Vagina (tissue), 2 donors: Measurements from ENCODE around the gene TBX4. TPM values are rescaled to one million over a fixed set of nuclear protein-coding genes. Genes with fewer than 3 reads are reported as not detected.

Experiments used
- DNase-seq, 2 donors: peaks; one replicate each; pipeline ENCODE4 v3.0.0-alpha.2; 2017; ENCODE audit errors: extremely low spot score in 2 of 2
- H3K27ac ChIP-seq: fragments of 200-600 bp; sonication (generic); one replicate; pipeline ENCODE4 v1.5.1; 2019
- H3K27me3 ChIP-seq: fragments of 200-600 bp; sonication (generic); one replicate; pipeline ENCODE4 v1.5.1; 2019
- H3K36me3 ChIP-seq, 2 donors: fragments of 200-600 bp; sonication (generic); one replicate each; pipeline ENCODE4 v1.5.1; 2017 to 2019
- H3K4me1 ChIP-seq: fragments of 200-600 bp; sonication (generic); one replicate; pipeline ENCODE4 v1.5.1; 2019
- H3K4me3 ChIP-seq, 2 donors: fragments of 200-600 bp; sonication (generic); 1 replicate in 1 of 2; 2 replicates in 1 of 2; pipeline ENCODE4 v1.5.1; 2016 to 2019
- H3K9me3 ChIP-seq: fragments of 200-600 bp; sonication (generic); one replicate; pipeline ENCODE4 v1.5.1; 2019
- POLR2A ChIP-seq, 2 donors: fragments of 450-650 bp; IDR thresholded peaks; one replicate each; pipeline ENCODE4 v1.6.1; 2017; ENCODE audit warnings: antibody characterized with exemption in 2 of 2, mild to moderate bottlenecking in 2 of 2, moderate library complexity in 2 of 2
- POLR2AphosphoS5 ChIP-seq, 2 donors: sonication (generic); formaldehyde crosslinking; IDR thresholded peaks; one replicate each; pipeline ENCODE4 v1.9.0; 2017; ENCODE audit warnings: antibody characterized with exemption in 2 of 2, mild to moderate bottlenecking in 2 of 2, low read depth in 1 of 2; ENCODE audit not compliant: insufficient read depth in 1 of 2
- intact Hi-C: fragments of 100-400 bp; cut with DNase I; formaldehyde crosslinking; loops from one replicate; pipeline ENCODE4 v1.15.1; 2023
- total RNA-seq: library from RNA; depleted of rRNA; stranded (reverse); fragments of >200 nt; gene quantifications from one replicate; pipeline ENCODE4 v1.2.3, GENCODE V29; 2016
- TF ChIP-seq, protein P1 (sequence below), 3 experiments: fragments of 450-650 bp in 2 of 3; fragments of 200-600 bp in 1 of 3; sonication (generic) in 1 of 3; IDR thresholded peaks; one replicate each; pipeline ENCODE4 v1.5.1; 2017 to 2019; ENCODE audit warnings: antibody characterized with exemption in 3 of 3, mild to moderate bottlenecking in 2 of 3, moderate library complexity in 2 of 3

Gene TBX4
- total RNA-seq, 1 donor from 2014 or later: not detected

DNA sequence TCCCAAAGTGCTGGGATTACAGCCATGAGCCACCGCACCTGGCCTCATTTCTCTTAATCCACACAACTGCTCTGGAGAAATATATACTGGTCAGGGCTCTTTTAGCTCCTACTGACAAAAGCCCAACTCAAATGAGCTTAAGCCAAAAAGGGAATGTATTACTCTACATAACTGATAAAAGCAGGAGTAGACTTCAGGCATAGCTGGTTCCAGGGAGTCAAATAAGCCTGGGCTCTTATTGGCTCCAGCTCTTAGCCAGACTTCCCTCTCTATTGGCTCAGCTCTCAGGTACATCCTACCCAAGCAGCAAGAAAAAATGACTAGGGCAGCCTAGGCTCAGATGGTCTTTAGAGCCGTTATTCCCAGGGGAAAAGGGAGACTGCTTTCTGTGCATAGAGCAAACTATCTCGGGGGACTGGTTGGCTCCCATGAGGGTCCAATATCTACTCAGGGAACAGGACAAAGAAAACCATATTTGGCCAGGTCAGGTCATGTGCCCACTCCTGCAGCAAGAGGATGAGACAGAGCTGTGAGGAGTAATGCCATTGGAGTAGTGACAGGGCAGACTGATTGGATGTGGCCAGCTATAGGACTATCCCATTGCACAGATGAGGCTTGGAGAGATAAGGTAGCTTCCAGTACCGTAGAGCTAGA is 31.4 kb upstream of the TBX4 start:
- intact Hi-C loops: no loop called here
- DNase-seq: peak; percentile 37 to 64

DNA sequence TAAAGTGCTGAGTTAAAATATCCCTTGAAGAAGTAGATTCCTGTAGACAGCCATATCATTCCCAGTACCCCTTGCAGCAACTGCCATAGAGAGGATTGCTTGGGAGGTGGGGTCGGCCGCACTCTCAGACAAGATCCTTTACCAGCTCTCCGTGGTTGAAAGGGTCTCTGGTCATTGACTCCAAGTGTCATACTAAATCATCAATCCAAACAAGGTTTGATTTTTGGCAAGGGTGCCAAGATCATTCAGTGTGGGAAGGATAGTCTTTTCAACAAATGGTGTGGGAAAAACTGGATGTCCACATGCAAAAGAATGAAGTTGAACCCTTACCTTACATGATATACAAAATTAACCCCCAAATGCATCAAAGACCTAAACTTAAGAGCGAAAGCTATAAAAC is 30.8 kb upstream of the TBX4 start:
- intact Hi-C loops: no loop called here
- Histone ChIP-seq H3K9me3 (no peaks in the 10 kb centered on the region), H3K27ac (no peak overlapping the region), H3K36me3 (no peaks in the 10 kb centered on the region), H3K4me3 (no peak overlapping the region), H3K27me3 (no peaks in the 10 kb centered on the region), H3K4me1 (peaks cover 9% of the 10 kb centered on the region)
- TF ChIP-seq, protein P1, sequence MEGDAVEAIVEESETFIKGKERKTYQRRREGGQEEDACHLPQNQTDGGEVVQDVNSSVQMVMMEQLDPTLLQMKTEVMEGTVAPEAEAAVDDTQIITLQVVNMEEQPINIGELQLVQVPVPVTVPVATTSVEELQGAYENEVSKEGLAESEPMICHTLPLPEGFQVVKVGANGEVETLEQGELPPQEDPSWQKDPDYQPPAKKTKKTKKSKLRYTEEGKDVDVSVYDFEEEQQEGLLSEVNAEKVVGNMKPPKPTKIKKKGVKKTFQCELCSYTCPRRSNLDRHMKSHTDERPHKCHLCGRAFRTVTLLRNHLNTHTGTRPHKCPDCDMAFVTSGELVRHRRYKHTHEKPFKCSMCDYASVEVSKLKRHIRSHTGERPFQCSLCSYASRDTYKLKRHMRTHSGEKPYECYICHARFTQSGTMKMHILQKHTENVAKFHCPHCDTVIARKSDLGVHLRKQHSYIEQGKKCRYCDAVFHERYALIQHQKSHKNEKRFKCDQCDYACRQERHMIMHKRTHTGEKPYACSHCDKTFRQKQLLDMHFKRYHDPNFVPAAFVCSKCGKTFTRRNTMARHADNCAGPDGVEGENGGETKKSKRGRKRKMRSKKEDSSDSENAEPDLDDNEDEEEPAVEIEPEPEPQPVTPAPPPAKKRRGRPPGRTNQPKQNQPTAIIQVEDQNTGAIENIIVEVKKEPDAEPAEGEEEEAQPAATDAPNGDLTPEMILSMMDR (IDR thresholded peaks at IDR 0.05): no peak
- TF ChIP-seq POLR2AphosphoS5 (IDR thresholded peaks at IDR 0.05; ENCODE audit: insufficient read depth in 1 of 2, low read depth in 1 of 2): no peak
- no peak for DNase-seq

More for the DNA sequence above, 31.4 kb upstream of the TBX4 start:
- Histone ChIP-seq H3K4me1 (peaks cover 15% of the 10 kb centered on the region), H3K27me3 (no peaks in the 10 kb centered on the region), H3K27ac (no peak overlapping the region), H3K4me3 (no peak overlapping the region), H3K36me3 (no peaks in the 10 kb centered on the region), H3K9me3 (no peaks in the 10 kb centered on the region)
- TF ChIP-seq, protein P1 (IDR thresholded peaks at IDR 0.05): no peak
- TF ChIP-seq POLR2AphosphoS5 (IDR thresholded peaks at IDR 0.05; ENCODE audit: insufficient read depth in 1 of 2, low read depth in 1 of 2) (no peak), POLR2A (IDR thresholded peaks at IDR 0.05) (no peak)

DNA sequence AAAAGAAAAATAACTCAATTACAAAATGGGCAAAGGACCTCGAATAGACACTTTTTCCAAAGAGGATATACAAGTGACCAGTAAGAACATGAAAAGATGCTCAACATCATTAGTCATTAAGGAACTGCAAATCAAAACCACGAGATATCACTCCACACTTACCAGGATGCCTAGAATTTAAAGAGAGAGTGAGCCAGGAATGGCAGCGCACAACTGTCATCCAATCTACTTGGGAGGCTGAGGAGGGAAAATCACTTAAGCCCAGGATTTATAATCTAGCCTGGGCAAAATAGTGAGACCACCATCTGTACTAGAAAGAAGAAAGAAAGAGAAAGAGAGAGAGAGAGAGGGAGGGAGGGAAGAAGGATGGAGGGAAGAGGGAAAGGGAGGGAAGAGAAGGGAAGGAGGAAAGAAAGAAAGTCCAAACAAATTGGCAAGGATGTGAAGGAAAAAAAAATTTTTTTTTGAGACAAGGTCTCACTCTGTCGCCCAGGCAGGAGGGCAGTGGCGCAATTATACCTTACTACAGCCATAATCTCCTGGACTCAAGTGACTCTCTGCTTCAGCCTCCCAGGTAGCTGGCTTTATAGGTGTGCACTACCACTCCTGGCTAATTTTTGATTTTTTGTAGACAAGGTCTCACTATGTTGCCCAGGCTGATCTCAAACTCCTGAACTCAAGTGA is 30.0 kb upstream of the TBX4 start:
- TF ChIP-seq POLR2A (IDR thresholded peaks at IDR 0.05): no peak
- TF ChIP-seq POLR2AphosphoS5 (IDR thresholded peaks at IDR 0.05; ENCODE audit: insufficient read depth in 1 of 2, low read depth in 1 of 2): no peak
- TF ChIP-seq, protein P1 (IDR thresholded peaks at IDR 0.05): no peak
- no peaks in the 10 kb centered on the region for H3K9me3 ChIP-seq
- no peaks in the 10 kb centered on the region for H3K36me3 ChIP-seq
- no peak overlapping the region for H3K27ac ChIP-seq
- no peak overlapping the region for H3K4me3 ChIP-seq
- no peaks in the 10 kb centered on the region for H3K27me3 ChIP-seq
- H3K4me1 ChIP-seq: peaks cover 2% of the 10 kb centered on the region
- DNase-seq: no peak
- intact Hi-C loops: no loop called here

DNA sequence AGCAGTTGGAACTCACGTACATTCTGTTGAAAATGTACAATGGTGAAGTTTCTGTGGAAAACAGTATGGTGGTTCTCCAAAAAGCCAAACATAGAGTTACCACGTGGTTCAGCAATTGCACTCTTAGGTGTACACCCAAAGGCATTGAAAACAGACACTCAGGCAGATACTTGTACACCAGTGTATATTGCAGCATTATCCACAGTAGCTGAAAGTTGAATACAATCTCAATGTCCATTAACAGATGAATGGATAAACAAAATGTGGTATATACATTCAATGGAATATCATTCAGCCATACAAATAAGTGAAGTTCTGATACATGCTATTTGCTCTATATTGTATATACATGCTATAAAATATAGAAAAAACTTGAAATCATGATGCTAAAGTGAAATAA is 29.4 kb upstream of the TBX4 start:
- TF ChIP-seq POLR2AphosphoS5 (IDR thresholded peaks at IDR 0.05; ENCODE audit: insufficient read depth in 1 of 2, low read depth in 1 of 2) (no peak), POLR2A (IDR thresholded peaks at IDR 0.05) (no peak)
- TF ChIP-seq, protein P1 (IDR thresholded peaks at IDR 0.05): no peak
- H3K4me3 ChIP-seq: no peak overlapping the region
- no peaks in the 10 kb centered on the region for H3K27me3 ChIP-seq
- DNase-seq: no peak
- H3K27ac ChIP-seq: no peak overlapping the region
- intact Hi-C loops: no loop called here
- no peaks in the 10 kb centered on the region for H3K9me3 ChIP-seq
- H3K36me3 ChIP-seq: no peaks in the 10 kb centered on the region
- H3K4me1 ChIP-seq: no peaks in the 10 kb centered on the region
